Retinal pigment epithelial cell (primary cell): ENCODE results near the gene ERBB4.

Experiments used
- DNase-seq: peaks from one replicate; pipeline ENCODE4 v3.0.0-alpha.2; 2010; ENCODE audit warnings: low read depth
- H3K4me3 ChIP-seq: 2 replicates; pipeline ENCODE4 v1.5.1; 2011; ENCODE audit warnings: mild to moderate bottlenecking, low read length, control low read depth, moderate library complexity
- CTCF ChIP-seq: conservative IDR thresholded peaks from 2 replicates; pipeline ENCODE4 v1.5.1; 2011; ENCODE audit warnings: low read depth, low read length, control low read depth, inconsistent platforms

ERBB4 gene

DNA sequence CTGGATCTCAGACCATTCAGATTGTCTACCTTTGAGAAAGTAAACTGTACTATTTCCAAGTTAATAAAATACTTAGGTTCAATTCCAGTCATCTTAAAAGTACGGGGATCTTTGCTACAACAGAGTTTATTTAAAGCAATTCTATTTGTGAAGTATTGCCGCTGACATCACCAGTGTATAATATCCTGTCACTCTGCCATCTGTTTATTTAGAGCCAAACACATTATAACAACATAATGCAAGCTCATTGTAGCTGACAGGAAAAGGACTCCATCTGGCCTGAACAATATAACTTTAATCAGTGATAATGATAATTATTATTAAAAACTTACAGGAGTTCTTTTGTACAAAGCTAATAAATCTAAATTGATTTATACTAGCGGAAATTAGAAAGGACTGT, 786.8 kb downstream of the ERBB4 start:
- DNase-seq, result no peak
- no peak overlapping the region for H3K4me3 ChIP-seq
- TF ChIP-seq CTCF, result no peak

DNA sequence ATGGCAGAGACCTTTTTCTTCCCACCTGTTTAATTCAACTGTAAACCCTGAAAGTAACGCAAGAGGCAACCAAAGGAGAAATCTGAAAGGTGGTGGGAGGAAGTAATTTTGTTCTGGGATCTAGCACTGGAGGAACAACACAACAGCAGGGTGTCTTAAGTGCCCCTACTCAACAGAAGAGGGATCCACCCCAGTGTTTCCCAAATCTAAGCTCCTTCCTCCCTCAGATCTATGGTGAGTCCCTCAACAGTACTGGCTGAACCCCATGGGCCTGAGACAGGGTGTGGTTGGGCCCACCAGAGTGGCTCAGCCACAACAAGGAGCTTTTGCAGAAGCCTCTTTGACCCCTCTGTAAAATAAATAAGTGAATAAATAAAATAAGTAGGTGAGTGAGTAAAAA, 790.3 kb downstream of the ERBB4 start:
- no peak for DNase-seq
- H3K4me3 ChIP-seq, result no peak overlapping the region
- no peak for TF ChIP-seq CTCF

DNA sequence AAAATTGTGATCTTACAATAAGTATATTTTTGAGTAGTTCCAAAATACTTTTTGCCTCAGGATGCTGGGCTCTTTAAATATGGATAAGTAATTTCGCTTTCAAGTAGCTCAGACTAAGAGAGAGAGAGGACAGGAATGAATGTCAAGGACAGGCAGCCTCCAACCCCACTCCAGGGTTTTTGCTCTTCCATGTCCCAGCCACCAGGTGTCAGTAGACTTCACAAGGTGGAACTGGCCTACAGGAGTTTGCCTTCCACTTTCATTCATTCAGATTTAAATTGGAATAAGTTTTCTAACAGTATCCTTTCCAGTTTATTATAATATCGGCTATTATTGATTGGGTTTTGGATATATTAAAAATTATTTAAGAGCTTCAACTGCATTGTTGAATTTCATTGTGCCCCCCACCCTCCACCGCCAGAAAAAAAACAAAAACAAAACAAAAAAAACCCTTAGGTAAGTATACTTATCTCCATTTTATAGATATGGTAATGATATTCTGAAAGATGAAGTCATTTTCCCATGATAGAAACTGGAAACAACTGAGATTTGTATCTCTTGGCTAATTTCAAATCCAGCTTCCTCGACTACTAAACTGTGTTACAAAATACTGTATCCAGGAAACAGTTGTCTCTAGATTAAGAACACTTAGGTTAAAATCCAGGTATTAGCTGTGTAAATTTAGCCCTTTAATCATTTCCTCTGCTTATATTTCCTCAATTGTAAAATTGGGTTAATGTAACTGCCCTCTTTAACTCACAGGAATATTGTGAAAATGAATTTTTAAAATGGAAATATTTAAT, 793.1 kb downstream of the ERBB4 start:
- DNase-seq, result no peak
- peak; percentile 97 for TF ChIP-seq CTCF
- no peak overlapping the region for H3K4me3 ChIP-seq

- H3K4me3 ChIP-seq, result no peak overlapping the region
- TF ChIP-seq CTCF, result no peak
- no peak for DNase-seq
Measured at GRCh38 chr2:211744379-211744778, 794.2 kb downstream of the ERBB4 start.

DNA sequence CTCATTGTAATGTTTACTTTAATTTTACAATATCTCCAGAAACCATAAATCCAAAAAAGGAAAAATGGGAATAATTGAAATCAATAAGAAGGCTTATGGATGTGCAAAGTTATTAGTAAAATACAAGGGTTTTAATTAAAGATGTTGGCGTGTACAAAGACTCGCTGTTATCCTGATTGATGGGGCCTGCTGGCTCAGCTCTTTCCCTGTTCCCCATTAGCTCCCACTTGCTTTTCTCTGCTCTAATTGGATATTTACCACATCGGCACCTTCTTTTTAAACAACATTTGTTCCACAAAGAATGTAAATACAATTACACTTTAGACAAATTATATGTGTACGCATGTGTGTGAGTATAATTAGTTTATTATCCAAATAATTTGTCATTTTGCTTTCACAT, 796.6 kb downstream of the ERBB4 start:
- no peak overlapping the region for H3K4me3 ChIP-seq
- no peak for TF ChIP-seq CTCF
- DNase-seq, result no peak

DNA sequence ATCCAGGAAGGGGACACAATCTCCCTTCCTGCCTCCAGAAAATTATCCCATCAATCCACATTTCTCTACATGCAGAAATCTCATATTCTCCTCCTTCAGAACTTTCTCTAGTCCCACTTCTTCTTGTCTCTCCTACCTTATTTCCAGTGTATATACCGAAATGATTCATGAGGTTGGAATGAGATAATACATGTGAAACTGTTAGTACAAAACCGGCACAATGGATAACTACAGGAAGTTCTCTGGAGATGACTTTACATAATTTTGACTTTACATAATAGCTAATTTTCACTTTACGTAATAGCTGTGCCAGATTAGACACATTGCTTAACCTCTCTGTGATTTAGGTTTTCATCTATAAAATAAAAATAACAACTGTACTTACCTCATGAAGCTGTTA, 801.3 kb downstream of the ERBB4 start:
- TF ChIP-seq CTCF, result no peak
- no peak for DNase-seq
- no peak overlapping the region for H3K4me3 ChIP-seq

GRCh38 chr2:211730215-211730614, 808.4 kb downstream of the ERBB4 start:
- TF ChIP-seq CTCF, result no peak
- no peak overlapping the region for H3K4me3 ChIP-seq
- DNase-seq, result no peak
